HepG2 (cell line): ENCODE measurements around the gene URAD. TPM values are rescaled to one million over a fixed set of nuclear protein-coding genes. Genes with fewer than 3 reads are reported as not detected.

Source experiments
- ARID5B ChIP-seq: IDR thresholded peaks from 2 replicates; pipeline ENCODE4 v1.4.0; 2020; ENCODE audit warnings: mild to moderate bottlenecking, missing genetic modification reagents
- ATF5 ChIP-seq: sonication (generic); formaldehyde crosslinking; IDR thresholded peaks from 2 replicates; pipeline ENCODE4 v1.4.0; 2020; ENCODE audit warnings: mild to moderate bottlenecking, low read depth, missing genetic modification reagents
- CC2D1A ChIP-seq: sonication (generic); formaldehyde crosslinking; IDR thresholded peaks from 2 replicates; pipeline ENCODE4 v1.8.1; 2023; ENCODE audit warnings: mild to moderate bottlenecking, missing genetic modification reagents
- MXI1 ChIP-seq: IDR thresholded peaks from 3 replicates; pipeline ENCODE4 v1.6.1; 2012; ENCODE audit warnings: low read depth, low read length, inconsistent platforms, borderline replicate concordance
- POGK ChIP-seq: sonication (generic); formaldehyde crosslinking; conservative IDR thresholded peaks from 2 replicates; pipeline ENCODE4 v1.8.0; 2022; ENCODE audit warnings: mild to moderate bottlenecking, moderate library complexity, missing genetic modification reagents
- POLR2G ChIP-seq: fragments of 200-400 bp; formaldehyde crosslinking; IDR thresholded peaks from 2 replicates; pipeline ENCODE4 v1.6.1; 2018; ENCODE audit warnings: mild to moderate bottlenecking, low read depth, low read length, moderate library complexity
- TGIF2 ChIP-seq: IDR thresholded peaks from 2 replicates; pipeline ENCODE4 v1.6.1; 2016; ENCODE audit warnings: control low read depth, missing compliant biosample characterization
- TRIM22 ChIP-seq: fragments of 450-650 bp; IDR thresholded peaks from 2 replicates; pipeline ENCODE4 v1.6.1; 2017
- YY1 ChIP-seq: IDR thresholded peaks from 2 replicates; pipeline ENCODE4 v1.6.1; 2011; ENCODE audit warnings: low read length, low read depth, moderate library complexity, mild to moderate bottlenecking; ENCODE audit not compliant: insufficient read depth, insufficient replicate concordance
- ZBTB20 ChIP-seq: sonication (generic); formaldehyde crosslinking; IDR thresholded peaks from 2 replicates; pipeline ENCODE4 v1.8.1; 2023; ENCODE audit warnings: missing genetic modification reagents, low read depth, mild to moderate bottlenecking, borderline replicate concordance
- ZHX1 ChIP-seq: sonication (generic); formaldehyde crosslinking; IDR thresholded peaks from 2 replicates; pipeline ENCODE4 v1.8.1; 2022; ENCODE audit warnings: low read depth, mild to moderate bottlenecking, missing genetic modification reagents
- ZNF317 ChIP-seq: sonication (generic); formaldehyde crosslinking; IDR thresholded peaks from 2 replicates; pipeline ENCODE4 v1.5.0; 2020; ENCODE audit warnings: mild to moderate bottlenecking, missing genetic modification reagents
- ZNF34 ChIP-seq: sonication (generic); formaldehyde crosslinking; IDR thresholded peaks from 2 replicates; pipeline ENCODE4 v1.4.0; 2020; ENCODE audit warnings: mild to moderate bottlenecking, missing genetic modification reagents, borderline replicate concordance
- ZNF431 ChIP-seq: sonication (generic); formaldehyde crosslinking; IDR thresholded peaks from 2 replicates; pipeline ENCODE4 v1.9.0; 2022; ENCODE audit warnings: missing genetic modification reagents, low read depth, mild to moderate bottlenecking, borderline replicate concordance
- ZNF597 ChIP-seq: sonication (generic); formaldehyde crosslinking; IDR thresholded peaks from 2 replicates; pipeline ENCODE4 v1.5.0; 2020; ENCODE audit warnings: missing genetic modification reagents
- polyA plus RNA-seq, 8 experiments: library from polyadenylated mRNA; depleted of rRNA in 3 of 8; stranded (reverse) in 7 of 8; unstranded in 1 of 8; fragments of >200 nt; fragmentation: Illumina TruSeq in 4 of 8; extraction: Trizol in 4 of 8; gene quantifications; 2 replicates each; pipeline versions ENCODE4 v1.2.1 to v1.2.3, GENCODE V29; 2011 to 2016; ENCODE audit warnings: low read depth in 4 of 8, missing spikeins in 1 of 8, mixed read lengths in 1 of 8; ENCODE audit not compliant: insufficient read depth in 1 of 8
- total RNA-seq, 5 experiments: library from RNA; depleted of rRNA; stranded (reverse); fragments of >200 nt; fragmentation: Illumina TruSeq; extraction: Trizol; gene quantifications; 2 replicates each; pipeline ENCODE4 v1.2.3, GENCODE V29; 2016; ENCODE audit warnings: low read depth in 1 of 5

Gene URAD
- total and polyA plus RNA-seq, 2 of the 13 experiments (the other 11 are each of a cell fraction or from before 2014, with no cell fraction given): not detected

GRCh38 chr13:27960362-27961226 is 27.9 kb downstream of the URAD start (continued):
- TF ChIP-seq ZHX1 (no peak), TGIF2 (CRISPR knock-in tag) (peak; percentile 93), TRIM22 (no peak), CC2D1A (peak; percentile 79; the same call in 1 of the 2 replicates), POLR2G (peak; percentile 68), ATF5 (peak; percentile 53; the same call in 1 of the 2 replicates), YY1 (no peak), ZBTB20 (peak; percentile 67; the same call in 1 of the 2 replicates), ZNF597 (CRISPR knock-in tag) (no peak), ARID5B (peak; percentile 96), ZNF34 (CRISPR knock-in tag) (0 out of 2 replicates have a peak, but pooled peaks have one; percentile 29), ZNF431 (CRISPR knock-in tag) (peak; percentile 27; the same call in 1 of the 2 replicates), POGK (CRISPR knock-in tag) (peak; percentile 92; the same call in 1 of the 2 replicates), MXI1 (peak; percentile 88; the same call in 2 of the 3 replicates), ZNF317 (CRISPR knock-in tag) (peak; percentile 58; the same call in 1 of the 2 replicates)
